Head of caudate nucleus (tissue), 42 donors: ENCODE results near the gene NFIA.

Source experiments
- DNase-seq, 42 donors: peaks; one replicate each; pipeline versions ENCODE4 v3.0.0 to v3.0.0-alpha.2; 2020 to 2021; ENCODE audit warnings: mixed read lengths in 7 of 42
- intact Hi-C: fragments of 100-400 bp; cut with DNase I; formaldehyde crosslinking; loops from one replicate; pipeline ENCODE4 v1.15.0; 2022

The NFIA gene

GRCh38 chr1:61433646-61434045 is 351.3 kb downstream of the NFIA start:
- no peak for DNase-seq
- intact Hi-C loops = no loop called here

GRCh38 chr1:61434276-61434675 is 351.9 kb downstream of the NFIA start:
- intact Hi-C loops = no loop called here
- DNase-seq = peak in 34 of 42 donors; percentile 20 to 92 (median 60)

GRCh38 chr1:61435226-61435625 is 352.9 kb downstream of the NFIA start:
- no peak for DNase-seq
- intact Hi-C loops = no loop called here

GRCh38 chr1:61436016-61436415 is 353.7 kb downstream of the NFIA start:
- no peak for DNase-seq
- intact Hi-C loops = no loop called here

GRCh38 chr1:61436491-61437120 is 354.2 kb downstream of the NFIA start:
- intact Hi-C loops = no loop called here
- DNase-seq = no peak

GRCh38 chr1:61439234-61439633 is 356.9 kb downstream of the NFIA start:
- intact Hi-C loops = no loop called here
- DNase-seq = no peak

- no peak for DNase-seq
- intact Hi-C loops = no loop called here
These were observed 359.4 kb downstream of the NFIA start for GRCh38 chr1:61441723-61442262.

GRCh38 chr1:61442544-61442943 is 360.2 kb downstream of the NFIA start:
- intact Hi-C loops = no loop called here
- no peak for DNase-seq

DNA sequence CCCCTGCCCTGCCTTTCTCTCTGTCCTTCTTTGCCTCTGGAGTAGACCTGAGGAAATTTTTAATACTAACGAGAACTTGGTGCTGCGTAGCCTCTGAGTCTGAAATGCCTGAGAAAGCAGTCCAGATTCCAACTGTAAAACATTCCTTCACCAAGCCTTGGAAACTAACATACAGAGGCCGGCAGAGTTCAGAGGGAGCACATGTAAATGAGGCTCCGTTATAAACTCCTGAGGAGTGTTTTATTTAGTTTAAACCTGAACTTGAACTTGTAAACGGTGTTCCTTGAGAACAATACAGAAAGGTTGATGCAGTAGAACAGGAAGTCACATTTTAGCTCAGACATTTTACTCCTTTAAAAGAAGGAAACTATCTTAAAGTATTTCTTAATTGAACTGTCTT is 361.9 kb downstream of the NFIA start:
- intact Hi-C loops = no loop called here

DNA sequence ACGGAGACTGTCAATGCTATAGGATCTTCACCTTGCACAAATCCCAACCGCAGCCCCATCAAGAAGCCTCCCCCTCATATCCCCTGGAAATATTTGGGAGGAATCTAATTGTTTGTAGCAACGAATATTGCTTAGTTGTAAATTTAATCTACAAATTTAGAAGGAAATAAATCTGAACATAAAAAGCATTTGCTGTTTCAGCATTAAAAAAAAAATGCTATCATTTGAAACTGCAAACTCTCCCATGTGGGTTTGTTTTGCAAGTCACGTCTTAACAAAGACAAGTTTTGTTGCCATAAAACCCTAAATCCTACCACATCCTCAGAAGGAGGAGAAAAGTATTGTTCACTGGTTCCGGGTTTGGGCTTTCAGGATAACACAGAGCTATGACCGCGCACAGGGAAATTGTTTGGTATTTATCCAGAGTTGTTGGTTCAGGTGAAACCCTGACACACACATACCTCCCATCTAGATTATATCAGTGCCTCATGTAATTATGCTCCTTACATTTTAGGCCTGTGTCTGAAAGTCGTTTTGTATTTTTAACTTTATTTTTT is 363.0 kb downstream of the NFIA start:
- no peak for DNase-seq
- intact Hi-C loops = no loop called here

More for the DNA sequence above, 361.9 kb downstream of the NFIA start:
- DNase-seq = no peak

GRCh38 chr1:61446531-61446991 is 364.2 kb downstream of the NFIA start:
- no peak for DNase-seq
- intact Hi-C loops = no loop called here

DNA sequence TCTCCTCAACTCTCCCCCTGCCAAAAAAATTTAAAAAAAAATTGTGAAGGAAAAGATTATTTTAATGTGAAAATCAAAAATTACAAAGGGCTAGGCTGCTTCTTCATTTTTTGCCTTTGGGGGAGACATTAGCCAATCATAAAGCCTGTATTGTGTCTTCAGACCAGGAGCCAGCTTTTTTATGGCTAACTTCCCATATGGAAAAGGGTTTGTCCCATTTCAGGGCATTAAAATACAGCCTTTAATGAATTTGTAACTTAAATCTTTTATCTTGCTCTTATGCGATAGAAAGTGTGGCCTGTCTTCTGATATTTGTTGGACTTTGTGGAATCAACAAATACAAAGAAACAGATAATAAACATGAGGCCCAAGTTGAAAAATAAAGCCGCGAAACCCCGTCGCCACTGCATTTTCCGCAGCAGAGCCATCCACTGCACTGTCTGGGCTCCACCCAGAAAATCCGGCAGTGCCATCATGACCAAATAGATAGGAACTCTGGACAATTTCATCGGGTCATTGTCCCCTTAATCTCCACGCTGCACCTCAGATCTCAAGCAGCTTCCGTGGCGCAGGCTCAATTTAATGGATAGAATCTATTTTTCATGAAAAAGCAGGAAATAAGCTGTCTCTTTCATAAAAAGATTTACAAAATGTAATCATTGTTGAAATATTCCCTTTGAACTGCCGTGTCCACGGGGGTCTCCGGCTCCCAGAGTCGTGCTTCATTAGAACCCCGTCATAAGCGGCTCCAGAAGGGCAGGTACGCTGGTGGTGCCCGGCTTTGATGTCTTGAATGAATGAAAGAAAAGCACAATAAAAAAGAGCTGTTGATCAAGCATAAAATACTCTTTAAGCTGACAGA is 365.0 kb downstream of the NFIA start:
- intact Hi-C loops = no loop called here

GRCh38 chr1:61447968-61448430 is 365.6 kb downstream of the NFIA start:
- no peak for DNase-seq
- intact Hi-C loops = no loop called here

More for the DNA sequence above, 365.0 kb downstream of the NFIA start:
- no peak for DNase-seq

GRCh38 chr1:61448914-61449313 is 366.6 kb downstream of the NFIA start:
- peak in 9 of 42 donors; percentile 10 to 63 (median 23) for DNase-seq
- intact Hi-C loops = no loop called here

GRCh38 chr1:61449410-61449809 is 367.0 kb downstream of the NFIA start:
- intact Hi-C loops = no loop called here

DNA sequence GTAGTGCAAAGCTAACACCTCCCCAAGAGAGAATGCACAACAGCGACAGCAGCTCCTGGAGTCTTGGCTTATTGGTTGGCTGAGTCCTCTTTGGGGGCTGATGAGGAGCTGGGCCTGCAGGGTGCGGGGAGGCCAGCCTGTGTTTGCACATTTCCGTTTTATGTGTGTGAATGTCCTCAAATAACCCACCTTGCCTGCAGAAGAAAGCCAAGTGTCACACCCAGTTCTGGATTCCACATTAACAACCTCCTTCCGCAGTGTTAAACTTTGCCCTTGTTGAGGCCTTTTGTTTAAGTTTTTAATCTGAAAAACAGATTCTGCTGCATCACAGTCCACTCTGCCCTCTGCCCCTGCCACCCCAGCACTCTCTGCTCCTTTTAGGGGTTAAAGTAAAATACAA is 368.1 kb downstream of the NFIA start:
- intact Hi-C loops = loop anchor here (5.0 to 10.0 kb wide), 3 partner anchors 106 to 398 kb away; partner anchors contain the start of gene TM2D1
- no peak for DNase-seq

More at GRCh38 chr1:61449410-61449809, 367.0 kb downstream of the NFIA start:
- DNase-seq = no peak

DNA sequence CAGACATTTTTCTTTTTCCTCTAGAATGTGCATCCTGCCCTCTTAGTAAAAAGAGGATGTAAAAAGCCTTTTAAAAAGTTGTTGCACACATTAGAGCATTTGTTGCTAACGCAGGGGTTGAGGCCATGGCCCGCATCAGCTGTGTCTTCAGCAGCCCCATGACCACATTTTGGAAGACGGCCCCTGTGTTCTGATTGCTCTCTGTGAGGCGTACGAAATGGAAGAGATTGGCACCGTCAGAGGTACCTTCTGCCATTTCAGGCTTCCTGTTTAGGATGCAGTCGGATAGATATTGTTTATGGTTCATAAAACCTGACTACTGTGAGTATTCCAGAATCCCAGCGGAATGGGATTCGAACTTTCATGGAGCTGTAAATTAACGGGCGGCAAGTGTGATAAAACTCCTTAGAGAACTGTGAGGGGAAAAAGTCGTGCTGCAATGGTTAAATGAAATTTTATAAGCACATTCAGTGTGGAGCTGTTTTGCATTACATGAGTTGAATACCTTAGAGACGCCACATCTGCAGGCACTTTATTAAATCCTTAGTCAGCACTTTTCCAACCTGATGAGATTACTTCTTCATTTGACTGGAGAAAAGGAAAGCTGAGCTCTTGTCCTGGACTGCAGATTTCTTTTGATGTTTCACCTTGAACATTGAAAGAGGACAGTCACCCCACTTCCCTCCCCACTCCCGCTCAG is 368.7 kb downstream of the NFIA start:
- no peak for DNase-seq
- intact Hi-C loops = loop anchor here (5.0 to 10.0 kb wide), 3 partner anchors 106 to 399 kb away; partner anchors contain the start of gene TM2D1

- DNase-seq = no peak
- intact Hi-C loops = loop anchor here (5.0 to 10.0 kb wide), 3 partner anchors 107 to 399 kb away; partner anchors contain the start of gene TM2D1
These were observed 369.2 kb downstream of the NFIA start for GRCh38 chr1:61451572-61451968.
